GM23248 (cell line): ENCODE measurements around the gene DLG2. TPM values are rescaled to one million over a fixed set of nuclear protein-coding genes. Genes with fewer than 3 reads are reported as not detected.

ENCODE experiments used
- DNase-seq: peaks from one replicate; pipeline ENCODE4 v3.0.0-alpha.2; 2015
- H2AFZ ChIP-seq: fragments of 200-600 bp; sonication (generic); 2 replicates; pipeline ENCODE4 v1.6.1; 2016; ENCODE audit warnings: antibody characterized with exemption
- H3F3A ChIP-seq: fragments of 200-600 bp; sonication (generic); 2 replicates; pipeline ENCODE4 v1.6.1; 2016; ENCODE audit warnings: mild to moderate bottlenecking, antibody characterized with exemption, mixed run types; ENCODE audit not compliant: insufficient read depth
- H3K27ac ChIP-seq: fragments of 200-600 bp; sonication (generic); 2 replicates; pipeline ENCODE4 v1.5.1; 2016; ENCODE audit warnings: mild to moderate bottlenecking
- H3K27me3 ChIP-seq: fragments of 200-600 bp; sonication (generic); replicated peaks from 2 replicates; pipeline ENCODE4 v1.6.1; 2016; ENCODE audit warnings: mild to moderate bottlenecking; ENCODE audit not compliant: insufficient read depth
- H3K36me3 ChIP-seq: fragments of 200-600 bp; sonication (generic); 2 replicates; pipeline ENCODE4 v1.6.1; 2016; ENCODE audit warnings: low read depth, mild to moderate bottlenecking
- H3K4me1 ChIP-seq: fragments of 200-600 bp; sonication (generic); 2 replicates; pipeline ENCODE4 v1.6.1; 2016; ENCODE audit warnings: mild to moderate bottlenecking; ENCODE audit not compliant: insufficient read depth
- H3K4me2 ChIP-seq: fragments of 200-600 bp; sonication (generic); one replicate; pipeline ENCODE4 v1.6.1; 2016; ENCODE audit warnings: mild to moderate bottlenecking; ENCODE audit not compliant: unreplicated experiment
- H3K4me3 ChIP-seq: fragments of 200-600 bp; sonication (generic); 2 replicates; pipeline ENCODE4 v1.5.1; 2016; ENCODE audit warnings: mild to moderate bottlenecking
- H3K79me2 ChIP-seq: fragments of 200-600 bp; sonication (generic); 2 replicates; pipeline ENCODE4 v1.6.1; 2016; ENCODE audit warnings: mild to moderate bottlenecking; ENCODE audit not compliant: insufficient read depth
- H3K9ac ChIP-seq: fragments of 200-600 bp; sonication (generic); 2 replicates; pipeline ENCODE4 v1.6.1; 2016; ENCODE audit warnings: mild to moderate bottlenecking
- H3K9me2 ChIP-seq: fragments of 200-600 bp; sonication (generic); 2 replicates; pipeline ENCODE4 v1.6.1; 2016; ENCODE audit warnings: mixed run types, mild to moderate bottlenecking, moderate library complexity; ENCODE audit not compliant: insufficient read depth
- H3K9me3 ChIP-seq: fragments of 200-600 bp; sonication (generic); one replicate; pipeline ENCODE4 v1.6.1; 2017; ENCODE audit warnings: low read depth
- H4K20me1 ChIP-seq: fragments of 200-600 bp; sonication (generic); 2 replicates; pipeline ENCODE4 v1.6.0; 2016; ENCODE audit not compliant: insufficient read depth
- EZH2 ChIP-seq: fragments of 200-600 bp; sonication (generic); IDR thresholded peaks from 2 replicates; pipeline ENCODE4 v1.6.1; 2018; ENCODE audit warnings: antibody characterized with exemption, mild to moderate bottlenecking; ENCODE audit not compliant: insufficient read depth, poor library complexity, severe bottlenecking
- EZH2phosphoT487 ChIP-seq: fragments of 200-600 bp; sonication (generic); IDR thresholded peaks from 2 replicates; pipeline ENCODE4 v1.6.1; 2018; ENCODE audit warnings: antibody characterized with exemption, moderate library complexity, mild to moderate bottlenecking, low read depth; ENCODE audit not compliant: insufficient read depth
- WGBS, 2 experiments: methylation state at CpG; one replicate each; pipeline ENCODE4 v1.1.6; 2015 to 2017; ENCODE audit warnings: low lambda C conversion rate in 2 of 2, low coverage in 1 of 2; ENCODE audit errors: missing lambda C conversion rate in 2 of 2; 5-methylcytosine and 5-hydroxymethylcytosine counted together
- in situ Hi-C: fragments of 300-500 bp; cut with MboI; formaldehyde crosslinking; loops from 2 replicates; pipeline ENCODE4 v1.15.0; 2020
- polyA plus RNA-seq: library from polyadenylated mRNA; unstranded; fragments of >200 nt; fragmentation: Nextera tagmentation; extraction: Ambion mirVana; gene quantifications from 2 replicates; pipeline ENCODE4 v1.2.1, GENCODE V29; 2016
- total RNA-seq: library from RNA; depleted of rRNA; stranded (reverse); fragments of >200 nt; shearing (Covaris generic); gene quantifications from 2 replicates; pipeline ENCODE4 v1.2.3, GENCODE V29; 2014

DLG2 gene
- total and polyA plus RNA-seq, 2 experiments from 2014 or later, result 1.1 to 1.7 TPM

- H3F3A ChIP-seq, result no peaks in the 10 kb centered on the region
- TF ChIP-seq EZH2 (no peak), EZH2phosphoT487 (no peak)
- in situ Hi-C loops, result no loop called here
- no peaks in the 10 kb centered on the region for H3K9me3 ChIP-seq
- H3K36me3 ChIP-seq, result no peaks in the 10 kb centered on the region
- H3K4me1 ChIP-seq, result no peaks in the 10 kb centered on the region
- no peaks in the 10 kb centered on the region for H3K9me2 ChIP-seq
- H3K27ac ChIP-seq, result no peak overlapping the region
- 7 to 10% methylated on average over 3 of the region's 3 CpGs for WGBS, 2 experiments
- H3K9ac ChIP-seq, result no peak overlapping the region
- H3K4me2 ChIP-seq, result no peak overlapping the region
- H4K20me1 ChIP-seq, result no peaks in the 10 kb centered on the region
- H3K79me2 ChIP-seq, result no peaks in the 10 kb centered on the region
- H3K27me3 ChIP-seq, result no peaks in the 10 kb centered on the region
- H2AFZ ChIP-seq, result no peak overlapping the region
- H3K4me3 ChIP-seq, result no peak overlapping the region
- no peak for DNase-seq
Observed at GRCh38 chr11:83918476-83918875, 1708.7 kb downstream of the DLG2 start.

- DNase-seq, result no peak
- Histone ChIP-seq H2AFZ (no peak overlapping the region), H3K4me3 (no peak overlapping the region), H3K4me1 (no peaks in the 10 kb centered on the region), H3K27ac (no peak overlapping the region), H3K9me2 (no peaks in the 10 kb centered on the region), H3F3A (no peaks in the 10 kb centered on the region), H3K27me3 (no peaks in the 10 kb centered on the region), H3K9ac (no peak overlapping the region), H3K4me2 (no peak overlapping the region), H3K36me3 (no peaks in the 10 kb centered on the region), H3K9me3 (no peaks in the 10 kb centered on the region), H3K79me2 (no peaks in the 10 kb centered on the region), H4K20me1 (no peaks in the 10 kb centered on the region)
- no peak for TF ChIP-seq EZH2
- in situ Hi-C loops, result no loop called here
Observed at GRCh38 chr11:83914995-83915394, 1712.1 kb downstream of the DLG2 start.

- in situ Hi-C loops, result no loop called here
- no peak overlapping the region for H3K9ac ChIP-seq
- WGBS, 2 experiments, result 20 to 23% methylated on average over 5 of the region's 5 CpGs
Observed at GRCh38 chr11:83909579-83910534, 1717.3 kb downstream of the DLG2 start.

DNA sequence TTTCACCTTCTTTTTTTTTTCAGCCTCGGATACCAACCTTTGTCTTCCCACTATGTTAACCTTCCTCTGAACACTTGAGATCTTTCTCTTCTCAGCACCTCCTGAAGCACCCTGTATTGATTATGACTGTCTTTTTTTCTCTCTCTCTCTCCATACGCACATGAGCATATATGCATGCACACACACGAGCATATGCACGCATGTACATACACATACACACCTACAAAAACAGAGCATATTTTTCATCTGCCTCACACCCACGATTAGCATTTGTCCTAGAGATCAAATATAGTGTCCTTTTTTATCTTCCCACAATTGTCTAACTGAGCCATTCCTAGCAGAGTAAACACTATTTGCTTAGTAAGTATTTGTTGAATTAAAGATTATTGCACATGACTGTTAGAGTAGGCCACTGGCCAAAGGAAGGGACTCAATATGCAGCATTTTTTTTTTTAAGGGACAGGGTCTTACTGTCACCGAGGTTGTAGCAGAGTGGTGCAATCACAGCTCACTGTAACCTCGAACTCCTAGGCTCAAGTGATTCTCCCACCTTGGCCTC, 1718.8 kb downstream of the DLG2 start:
- in situ Hi-C loops, result no loop called here
- no peaks in the 10 kb centered on the region for H3K79me2 ChIP-seq

More at GRCh38 chr11:83909579-83910534, 1717.3 kb downstream of the DLG2 start:
- Histone ChIP-seq H3K9me3 (no peaks in the 10 kb centered on the region), H3K4me1 (no peaks in the 10 kb centered on the region), H3F3A (no peaks in the 10 kb centered on the region), H3K27ac (no peak overlapping the region), H3K27me3 (no peaks in the 10 kb centered on the region), H3K36me3 (no peaks in the 10 kb centered on the region), H3K9me2 (no peaks in the 10 kb centered on the region), H3K79me2 (no peaks in the 10 kb centered on the region), H4K20me1 (no peaks in the 10 kb centered on the region), H3K4me2 (no peak overlapping the region), H2AFZ (no peak overlapping the region), H3K4me3 (no peak overlapping the region)
- no peak for DNase-seq
- TF ChIP-seq EZH2 (no peak), EZH2phosphoT487 (no peak)

More for the DNA sequence above, 1718.8 kb downstream of the DLG2 start:
- WGBS, 2 experiments, result 39 to 42% methylated on average over 7 of the region's 7 CpGs
- H3K9me3 ChIP-seq, result no peaks in the 10 kb centered on the region
- no peak overlapping the region for H3K4me2 ChIP-seq
- DNase-seq, result no peak
- H3K27ac ChIP-seq, result no peak overlapping the region
- H2AFZ ChIP-seq, result no peak overlapping the region
- no peaks in the 10 kb centered on the region for H3K9me2 ChIP-seq
- H4K20me1 ChIP-seq, result no peaks in the 10 kb centered on the region
- no peak overlapping the region for H3K9ac ChIP-seq
- H3K4me1 ChIP-seq, result no peaks in the 10 kb centered on the region
- H3K36me3 ChIP-seq, result no peaks in the 10 kb centered on the region
- H3K4me3 ChIP-seq, result no peak overlapping the region
- no peak for TF ChIP-seq EZH2phosphoT487
- TF ChIP-seq EZH2, result no peak
- no peaks in the 10 kb centered on the region; the same call in 1 of the 2 replicates for H3K27me3 ChIP-seq
- no peaks in the 10 kb centered on the region for H3F3A ChIP-seq
